SU-DHL-6 (cell line): ENCODE results near the gene MRPS18B.

Source experiments
- EZH2phosphoT487 ChIP-seq: fragments of 200-600 bp; sonication (generic), shearing (Covaris generic); conservative IDR thresholded peaks from 2 replicates; pipeline ENCODE4 v1.6.1; 2018; ENCODE audit warnings: mild to moderate bottlenecking, antibody characterized with exemption, low read length, moderate library complexity, mixed read lengths
- TF ChIP-seq, protein P1 (sequence below): fragments of 200-600 bp; sonication (generic); IDR thresholded peaks from one replicate; pipeline ENCODE4 v1.5.1; 2017; ENCODE audit warnings: antibody characterized with exemption, mild to moderate bottlenecking, low read length, moderate library complexity; ENCODE audit not compliant: insufficient read depth, poor library complexity, severe bottlenecking

DNA sequence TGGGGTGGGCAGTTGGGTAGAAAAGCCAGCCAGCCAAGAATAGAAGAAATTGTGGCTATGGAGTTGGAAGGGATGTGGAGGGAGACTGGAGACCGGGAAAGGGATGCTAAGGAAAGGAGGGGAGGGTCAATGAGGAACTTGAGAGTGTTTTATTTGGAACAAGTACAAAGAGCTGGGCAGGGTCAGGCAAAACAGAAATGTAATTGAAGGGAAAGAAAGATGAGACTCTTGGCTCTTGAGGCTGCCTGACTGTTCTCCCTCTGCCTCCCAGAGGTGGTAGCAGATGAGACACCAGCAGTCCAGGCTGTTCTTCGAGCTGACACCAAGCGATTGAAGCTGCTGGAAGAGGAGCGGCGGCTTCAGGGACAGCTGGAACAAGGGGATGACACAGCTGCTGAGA lies 33.7 kb upstream of the MRPS18B start:
- TF ChIP-seq, protein P1, sequence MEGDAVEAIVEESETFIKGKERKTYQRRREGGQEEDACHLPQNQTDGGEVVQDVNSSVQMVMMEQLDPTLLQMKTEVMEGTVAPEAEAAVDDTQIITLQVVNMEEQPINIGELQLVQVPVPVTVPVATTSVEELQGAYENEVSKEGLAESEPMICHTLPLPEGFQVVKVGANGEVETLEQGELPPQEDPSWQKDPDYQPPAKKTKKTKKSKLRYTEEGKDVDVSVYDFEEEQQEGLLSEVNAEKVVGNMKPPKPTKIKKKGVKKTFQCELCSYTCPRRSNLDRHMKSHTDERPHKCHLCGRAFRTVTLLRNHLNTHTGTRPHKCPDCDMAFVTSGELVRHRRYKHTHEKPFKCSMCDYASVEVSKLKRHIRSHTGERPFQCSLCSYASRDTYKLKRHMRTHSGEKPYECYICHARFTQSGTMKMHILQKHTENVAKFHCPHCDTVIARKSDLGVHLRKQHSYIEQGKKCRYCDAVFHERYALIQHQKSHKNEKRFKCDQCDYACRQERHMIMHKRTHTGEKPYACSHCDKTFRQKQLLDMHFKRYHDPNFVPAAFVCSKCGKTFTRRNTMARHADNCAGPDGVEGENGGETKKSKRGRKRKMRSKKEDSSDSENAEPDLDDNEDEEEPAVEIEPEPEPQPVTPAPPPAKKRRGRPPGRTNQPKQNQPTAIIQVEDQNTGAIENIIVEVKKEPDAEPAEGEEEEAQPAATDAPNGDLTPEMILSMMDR, result no peak
- TF ChIP-seq EZH2phosphoT487, result no peak
